ENCODE measurements around the gene SS18L1. TPM values are rescaled to one million over a fixed set of nuclear protein-coding genes. Genes with fewer than 3 reads are reported as not detected.

The SS18L1 gene
- total and polyA plus RNA-seq, 2 experiments from 2014 or later, result 6.5 to 32.6 TPM

DNA sequence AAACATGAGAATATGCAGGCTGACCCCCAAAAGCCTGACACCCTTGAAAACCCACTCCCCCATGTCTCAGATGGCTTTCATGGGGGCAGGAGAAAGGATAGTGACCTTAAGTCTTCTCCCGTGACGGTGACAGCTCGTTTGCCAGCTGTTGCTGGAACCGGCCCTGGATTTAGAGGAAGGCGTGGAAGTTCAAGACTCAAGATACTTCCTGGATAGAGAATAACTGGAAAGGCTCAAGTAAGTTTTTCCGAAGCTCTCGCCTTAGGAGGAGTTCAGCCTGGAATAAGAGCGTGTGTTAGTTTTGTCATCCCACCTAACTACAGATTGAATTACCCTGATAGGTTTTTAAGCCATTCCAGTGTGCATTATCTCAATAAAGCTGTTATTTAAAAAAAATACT lies 27.7 kb downstream of the SS18L1 start (continued):
- TF ChIP-seq, protein P1, sequence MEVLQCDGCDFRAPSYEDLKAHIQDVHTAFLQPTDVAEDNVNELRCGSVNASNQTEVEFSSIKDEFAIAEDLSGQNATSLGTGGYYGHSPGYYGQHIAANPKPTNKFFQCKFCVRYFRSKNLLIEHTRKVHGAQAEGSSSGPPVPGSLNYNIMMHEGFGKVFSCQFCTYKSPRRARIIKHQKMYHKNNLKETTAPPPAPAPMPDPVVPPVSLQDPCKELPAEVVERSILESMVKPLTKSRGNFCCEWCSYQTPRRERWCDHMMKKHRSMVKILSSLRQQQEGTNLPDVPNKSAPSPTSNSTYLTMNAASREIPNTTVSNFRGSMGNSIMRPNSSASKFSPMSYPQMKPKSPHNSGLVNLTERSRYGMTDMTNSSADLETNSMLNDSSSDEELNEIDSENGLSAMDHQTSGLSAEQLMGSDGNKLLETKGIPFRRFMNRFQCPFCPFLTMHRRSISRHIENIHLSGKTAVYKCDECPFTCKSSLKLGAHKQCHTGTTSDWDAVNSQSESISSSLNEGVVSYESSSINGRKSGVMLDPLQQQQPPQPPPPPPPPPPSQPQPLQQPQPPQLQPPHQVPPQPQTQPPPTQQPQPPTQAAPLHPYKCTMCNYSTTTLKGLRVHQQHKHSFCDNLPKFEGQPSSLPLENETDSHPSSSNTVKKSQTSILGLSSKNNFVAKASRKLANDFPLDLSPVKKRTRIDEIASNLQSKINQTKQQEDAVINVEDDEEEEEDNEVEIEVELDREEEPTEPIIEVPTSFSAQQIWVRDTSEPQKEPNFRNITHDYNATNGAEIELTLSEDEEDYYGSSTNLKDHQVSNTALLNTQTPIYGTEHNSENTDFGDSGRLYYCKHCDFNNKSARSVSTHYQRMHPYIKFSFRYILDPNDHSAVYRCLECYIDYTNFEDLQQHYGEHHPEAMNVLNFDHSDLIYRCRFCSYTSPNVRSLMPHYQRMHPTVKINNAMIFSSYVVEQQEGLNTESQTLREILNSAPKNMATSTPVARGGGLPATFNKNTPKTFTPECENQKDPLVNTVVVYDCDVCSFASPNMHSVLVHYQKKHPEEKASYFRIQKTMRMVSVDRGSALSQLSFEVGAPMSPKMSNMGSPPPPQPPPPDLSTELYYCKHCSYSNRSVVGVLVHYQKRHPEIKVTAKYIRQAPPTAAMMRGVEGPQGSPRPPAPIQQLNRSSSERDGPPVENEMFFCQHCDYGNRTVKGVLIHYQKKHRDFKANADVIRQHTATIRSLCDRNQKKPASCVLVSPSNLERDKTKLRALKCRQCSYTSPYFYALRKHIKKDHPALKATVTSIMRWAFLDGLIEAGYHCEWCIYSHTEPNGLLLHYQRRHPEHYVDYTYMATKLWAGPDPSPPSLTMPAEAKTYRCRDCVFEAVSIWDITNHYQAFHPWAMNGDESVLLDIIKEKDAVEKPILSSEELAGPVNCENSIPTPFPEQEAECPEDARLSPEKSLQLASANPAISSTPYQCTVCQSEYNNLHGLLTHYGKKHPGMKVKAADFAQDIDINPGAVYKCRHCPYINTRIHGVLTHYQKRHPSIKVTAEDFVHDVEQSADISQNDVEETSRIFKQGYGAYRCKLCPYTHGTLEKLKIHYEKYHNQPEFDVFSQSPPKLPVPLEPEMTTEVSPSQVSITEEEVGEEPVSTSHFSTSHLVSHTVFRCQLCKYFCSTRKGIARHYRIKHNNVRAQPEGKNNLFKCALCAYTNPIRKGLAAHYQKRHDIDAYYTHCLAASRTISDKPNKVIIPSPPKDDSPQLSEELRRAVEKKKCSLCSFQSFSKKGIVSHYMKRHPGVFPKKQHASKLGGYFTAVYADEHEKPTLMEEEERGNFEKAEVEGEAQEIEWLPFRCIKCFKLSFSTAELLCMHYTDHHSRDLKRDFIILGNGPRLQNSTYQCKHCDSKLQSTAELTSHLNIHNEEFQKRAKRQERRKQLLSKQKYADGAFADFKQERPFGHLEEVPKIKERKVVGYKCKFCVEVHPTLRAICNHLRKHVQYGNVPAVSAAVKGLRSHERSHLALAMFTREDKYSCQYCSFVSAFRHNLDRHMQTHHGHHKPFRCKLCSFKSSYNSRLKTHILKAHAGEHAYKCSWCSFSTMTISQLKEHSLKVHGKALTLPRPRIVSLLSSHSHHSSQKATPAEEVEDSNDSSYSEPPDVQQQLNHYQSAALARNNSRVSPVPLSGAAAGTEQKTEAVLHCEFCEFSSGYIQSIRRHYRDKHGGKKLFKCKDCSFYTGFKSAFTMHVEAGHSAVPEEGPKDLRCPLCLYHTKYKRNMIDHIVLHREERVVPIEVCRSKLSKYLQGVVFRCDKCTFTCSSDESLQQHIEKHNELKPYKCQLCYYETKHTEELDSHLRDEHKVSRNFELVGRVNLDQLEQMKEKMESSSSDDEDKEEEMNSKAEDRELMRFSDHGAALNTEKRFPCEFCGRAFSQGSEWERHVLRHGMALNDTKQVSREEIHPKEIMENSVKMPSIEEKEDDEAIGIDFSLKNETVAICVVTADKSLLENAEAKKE (CRISPR knock-in tag; IDR thresholded peaks at IDR 0.05), result no peak
- no peak for TF ChIP-seq STAT1 (IDR thresholded peaks at IDR 0.05; ENCODE audit: unreplicated experiment)
- TF ChIP-seq EZH2phosphoT487 (IDR thresholded peaks at IDR 0.05; ENCODE audit: unreplicated experiment), result no peak
- TF ChIP-seq CREB1 (CRISPR knock-in tag; IDR thresholded peaks at IDR 0.05; ENCODE audit: low read depth), result no peak
- no peak for TF ChIP-seq POLR2AphosphoS5 (IDR thresholded peaks at IDR 0.05; ENCODE audit: low read depth)
- no peak for TF ChIP-seq EZH2 (IDR thresholded peaks at IDR 0.05; ENCODE audit: low read depth, unreplicated experiment)
- TF ChIP-seq NANOG (IDR thresholded peaks at IDR 0.05; ENCODE audit: borderline replicate concordance), result no peak
- TF ChIP-seq, protein P2, sequence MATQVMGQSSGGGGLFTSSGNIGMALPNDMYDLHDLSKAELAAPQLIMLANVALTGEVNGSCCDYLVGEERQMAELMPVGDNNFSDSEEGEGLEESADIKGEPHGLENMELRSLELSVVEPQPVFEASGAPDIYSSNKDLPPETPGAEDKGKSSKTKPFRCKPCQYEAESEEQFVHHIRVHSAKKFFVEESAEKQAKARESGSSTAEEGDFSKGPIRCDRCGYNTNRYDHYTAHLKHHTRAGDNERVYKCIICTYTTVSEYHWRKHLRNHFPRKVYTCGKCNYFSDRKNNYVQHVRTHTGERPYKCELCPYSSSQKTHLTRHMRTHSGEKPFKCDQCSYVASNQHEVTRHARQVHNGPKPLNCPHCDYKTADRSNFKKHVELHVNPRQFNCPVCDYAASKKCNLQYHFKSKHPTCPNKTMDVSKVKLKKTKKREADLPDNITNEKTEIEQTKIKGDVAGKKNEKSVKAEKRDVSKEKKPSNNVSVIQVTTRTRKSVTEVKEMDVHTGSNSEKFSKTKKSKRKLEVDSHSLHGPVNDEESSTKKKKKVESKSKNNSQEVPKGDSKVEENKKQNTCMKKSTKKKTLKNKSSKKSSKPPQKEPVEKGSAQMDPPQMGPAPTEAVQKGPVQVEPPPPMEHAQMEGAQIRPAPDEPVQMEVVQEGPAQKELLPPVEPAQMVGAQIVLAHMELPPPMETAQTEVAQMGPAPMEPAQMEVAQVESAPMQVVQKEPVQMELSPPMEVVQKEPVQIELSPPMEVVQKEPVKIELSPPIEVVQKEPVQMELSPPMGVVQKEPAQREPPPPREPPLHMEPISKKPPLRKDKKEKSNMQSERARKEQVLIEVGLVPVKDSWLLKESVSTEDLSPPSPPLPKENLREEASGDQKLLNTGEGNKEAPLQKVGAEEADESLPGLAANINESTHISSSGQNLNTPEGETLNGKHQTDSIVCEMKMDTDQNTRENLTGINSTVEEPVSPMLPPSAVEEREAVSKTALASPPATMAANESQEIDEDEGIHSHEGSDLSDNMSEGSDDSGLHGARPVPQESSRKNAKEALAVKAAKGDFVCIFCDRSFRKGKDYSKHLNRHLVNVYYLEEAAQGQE (IDR thresholded peaks at IDR 0.05; ENCODE audit: unreplicated experiment), result no peak
